SIG-M5 treated with dmso at 0.1 percent for 504 hours (cell line): ENCODE data around the gene OR5I1.
"Not testable (repeated sequence)": the region's sequence is repeated elsewhere in the genome, so short reads cannot be mapped to it uniquely, and the experiment has no call there.

ENCODE experiments used
- DNase-seq: peaks from one replicate; lab custom pipeline; 2025; ENCODE audit not compliant: unreplicated experiment; lab: John Stamatoyannopoulos, UW

Gene OR5I1

DNA sequence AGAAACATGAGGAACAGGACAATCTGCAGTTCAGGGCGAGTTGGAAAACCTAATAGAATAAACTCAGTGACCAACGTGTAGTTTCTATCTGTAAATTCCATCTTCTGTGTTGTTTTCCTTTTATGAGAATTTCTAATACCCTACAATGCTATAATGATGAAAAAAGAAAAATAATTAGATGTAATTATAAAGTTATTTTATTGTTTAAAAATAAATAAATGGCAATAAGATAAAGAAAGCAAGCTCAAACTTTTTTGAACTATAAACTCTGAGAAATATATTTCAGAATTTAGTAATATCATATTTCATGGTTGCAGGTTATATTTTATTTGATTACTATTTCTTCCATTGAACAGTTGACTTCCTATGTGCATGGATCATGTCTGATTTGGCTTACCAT is at the start of gene OR5I1:
TSS of gene OR5I1 (minus strand) at position 101 of the 400 bp plus-strand sequence. CDS start at position 101, 0 bp downstream.
- DNase-seq: no peak

DNA sequence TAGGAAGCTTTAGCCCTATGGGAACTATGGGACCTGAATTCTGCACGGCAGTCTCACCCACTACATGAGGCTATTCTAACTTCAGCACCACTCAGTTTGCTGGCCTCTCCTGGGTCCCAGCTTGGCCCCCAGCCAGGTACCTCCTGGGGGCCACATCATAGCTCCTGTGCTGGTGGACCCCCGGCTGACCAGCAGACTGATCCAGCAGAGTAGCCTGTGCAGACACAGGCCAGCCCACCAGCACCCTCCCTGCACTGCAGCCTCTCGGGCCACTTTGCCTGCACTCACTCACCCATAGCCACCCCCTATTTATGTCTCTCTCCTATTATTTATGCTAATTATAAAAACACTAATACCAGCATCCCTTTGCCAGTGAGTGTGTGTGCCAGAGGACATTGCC is 34.7 kb upstream of the OR5I1 start:
- no peak for DNase-seq

DNA sequence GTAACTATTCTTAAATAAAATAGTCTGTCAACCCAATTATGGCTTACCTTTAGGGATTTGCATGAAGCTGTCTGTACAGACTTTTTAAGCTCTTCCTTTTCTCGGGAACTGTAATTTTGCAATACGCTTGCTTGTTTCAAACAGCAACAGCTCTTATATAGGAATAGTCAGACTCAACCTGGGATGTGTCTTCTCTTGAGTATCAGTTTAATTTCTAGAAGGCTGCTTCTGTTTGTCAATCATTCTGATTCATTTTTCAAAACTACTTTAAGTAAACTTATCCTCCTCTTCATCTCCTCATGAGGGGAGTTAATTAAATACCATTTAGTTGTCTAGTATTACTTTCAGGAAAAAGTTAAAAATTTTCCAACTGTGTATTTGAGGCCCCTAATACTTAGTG is 33.6 kb upstream of the OR5I1 start, which contains the start of gene OR10AG1:
TSS of gene OR10AG1 (minus strand) at position 101 of the 400 bp plus-strand sequence. CDS start at position 63, 38 bp downstream.
- no peak for DNase-seq

DNA sequence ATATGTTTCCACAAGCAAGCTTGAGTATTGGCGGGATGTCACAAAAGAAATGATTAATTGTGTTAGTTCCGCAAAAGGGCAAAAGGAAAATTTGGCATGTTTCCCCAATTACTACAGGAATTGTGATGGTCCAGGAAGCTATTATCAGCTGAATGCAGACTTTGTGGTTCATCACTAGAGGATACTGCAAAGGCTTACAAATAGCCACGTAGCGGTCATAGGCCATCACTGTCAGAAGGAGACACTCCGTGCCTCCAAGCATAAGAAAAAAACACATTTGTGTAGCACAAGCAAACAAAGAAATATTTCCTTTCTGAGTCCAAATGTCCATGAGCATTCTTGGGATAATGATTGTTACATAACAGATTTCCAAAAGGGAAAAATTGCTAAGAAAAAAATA is 31.7 kb upstream of the OR5I1 start:
- no peak for DNase-seq

DNA sequence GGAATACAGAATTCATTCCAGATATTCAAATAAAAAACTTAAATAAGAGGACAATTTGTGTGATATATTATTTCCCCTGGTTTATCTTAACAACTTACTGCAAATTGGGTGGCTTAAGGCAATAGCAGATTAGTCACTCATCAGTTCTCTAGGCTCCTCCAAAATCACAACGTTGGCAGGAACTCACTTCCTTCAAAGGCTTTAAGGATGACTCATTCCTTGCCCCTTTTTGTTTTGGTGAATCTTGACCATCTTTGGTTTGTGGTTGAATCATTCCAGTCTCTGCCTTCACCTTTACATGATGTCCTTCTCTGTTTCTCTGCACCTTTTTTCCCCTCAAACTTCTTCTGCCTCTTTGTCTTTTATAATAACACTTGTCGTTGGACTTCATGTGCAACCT is 30.2 kb upstream of the OR5I1 start:
- no peak for DNase-seq

DNA sequence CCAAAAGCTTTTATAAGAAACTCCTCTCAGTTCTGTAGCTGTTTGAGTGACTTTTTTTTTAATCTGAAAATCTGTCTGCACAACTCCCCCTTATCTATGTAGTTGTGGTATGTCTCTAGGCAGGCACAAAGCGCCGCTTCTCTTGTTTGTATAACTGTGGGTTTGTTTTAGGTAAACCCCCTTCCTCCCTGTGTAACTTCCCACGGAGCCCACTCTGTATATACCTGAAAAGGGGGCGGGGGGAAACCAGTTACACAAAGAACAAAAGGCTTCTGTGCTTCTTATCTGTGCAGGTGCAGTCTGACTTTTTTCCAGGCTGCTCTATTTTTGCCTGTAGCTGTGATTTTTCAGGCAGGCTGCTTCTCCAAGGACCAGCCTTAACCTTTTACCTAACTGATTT is 20.3 kb upstream of the OR5I1 start:
- no peak for DNase-seq

DNA sequence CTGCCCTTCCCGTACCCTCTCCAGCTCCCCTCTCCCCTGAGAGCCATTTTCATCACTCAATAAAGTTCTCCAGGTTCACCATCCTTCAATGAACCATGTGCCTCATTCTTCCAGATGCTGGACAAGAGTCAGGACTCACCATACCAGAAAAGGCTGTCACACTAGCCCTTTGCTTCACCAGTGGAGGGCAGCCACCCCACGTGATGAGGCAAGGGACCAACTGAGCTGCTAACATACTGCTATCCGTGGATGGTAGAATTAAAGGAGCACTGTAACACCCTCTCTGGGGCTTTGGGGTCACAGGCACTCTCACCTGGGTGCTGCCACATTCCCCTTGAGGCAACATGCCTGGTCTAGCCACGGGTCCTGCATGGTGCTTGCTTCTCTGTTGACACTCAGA is 13.1 kb upstream of the OR5I1 start:
- DNase-seq: no peak

DNA sequence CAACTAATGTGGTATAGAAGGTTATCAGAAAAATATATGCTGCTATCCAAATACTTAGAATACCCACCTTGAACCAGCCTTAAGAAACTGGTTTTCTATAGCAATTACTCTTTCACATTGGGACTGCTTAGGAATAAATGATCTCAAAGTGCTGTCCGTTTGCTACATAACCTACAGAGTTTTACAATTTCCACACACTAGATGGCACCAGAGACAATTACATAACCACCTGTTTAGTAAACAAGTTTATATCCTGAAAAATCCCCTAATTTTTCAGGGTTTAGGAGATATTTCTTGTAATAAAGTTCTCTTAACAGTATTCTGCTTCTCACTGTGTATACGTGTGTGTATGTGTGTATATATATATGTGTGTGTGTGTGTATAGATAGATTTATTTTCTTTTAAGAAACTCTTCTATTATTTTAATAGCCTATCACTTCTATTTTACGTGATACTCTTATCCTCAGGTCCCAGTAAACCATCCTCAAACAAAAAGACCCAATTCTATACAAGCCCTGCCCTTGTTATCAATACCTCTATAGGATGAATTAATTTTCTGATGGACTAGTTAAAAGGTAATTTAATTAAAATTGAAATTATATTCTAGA is 6.7 kb upstream of the OR5I1 start:
- peak; percentile 32 for DNase-seq

DNA sequence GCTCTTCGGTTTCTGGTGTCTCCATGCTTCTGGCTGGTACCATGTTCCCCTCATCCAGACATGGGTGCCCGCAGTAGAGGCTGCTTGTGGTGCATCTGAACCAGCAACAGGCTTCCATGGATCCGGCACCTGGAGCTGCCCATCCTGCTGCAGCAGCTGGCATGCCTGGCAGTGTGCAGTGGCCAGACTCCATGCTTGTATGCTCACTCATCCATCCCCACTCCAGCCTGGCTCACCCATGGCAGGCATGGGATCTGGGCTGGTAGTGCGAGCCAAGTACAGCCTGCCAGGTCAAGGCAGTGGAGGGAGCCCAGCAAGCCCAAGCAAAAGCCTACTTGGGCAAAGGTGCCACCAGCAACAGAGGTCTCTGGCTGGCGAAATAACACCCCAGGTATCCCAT is 15.7 kb downstream of the OR5I1 start:
- DNase-seq: no peak

DNA sequence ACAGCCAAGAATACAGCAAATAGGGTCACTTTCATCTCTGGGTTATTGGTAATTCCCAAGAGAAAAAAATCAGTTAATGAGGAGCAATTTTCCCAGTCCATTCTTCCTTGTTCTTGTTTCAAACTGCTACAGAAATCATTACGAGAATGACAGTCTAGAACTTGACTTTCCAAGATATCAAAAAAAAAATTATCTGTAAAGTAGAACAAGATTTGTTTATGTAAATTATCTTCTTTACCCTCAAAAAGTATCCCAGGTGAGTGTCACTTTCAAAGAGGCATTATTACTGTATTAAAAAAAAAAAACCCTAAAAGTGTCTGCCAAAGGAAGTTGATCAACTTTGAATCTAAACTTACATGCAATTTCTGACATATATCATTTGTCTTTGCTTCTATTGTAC is 21.7 kb downstream of the OR5I1 start, which contains the start of gene OR5W2:
TSS of gene OR5W2 (minus strand) at position 101 of the 400 bp plus-strand sequence. CDS start at position 101, 0 bp downstream.
- DNase-seq: no peak

DNA sequence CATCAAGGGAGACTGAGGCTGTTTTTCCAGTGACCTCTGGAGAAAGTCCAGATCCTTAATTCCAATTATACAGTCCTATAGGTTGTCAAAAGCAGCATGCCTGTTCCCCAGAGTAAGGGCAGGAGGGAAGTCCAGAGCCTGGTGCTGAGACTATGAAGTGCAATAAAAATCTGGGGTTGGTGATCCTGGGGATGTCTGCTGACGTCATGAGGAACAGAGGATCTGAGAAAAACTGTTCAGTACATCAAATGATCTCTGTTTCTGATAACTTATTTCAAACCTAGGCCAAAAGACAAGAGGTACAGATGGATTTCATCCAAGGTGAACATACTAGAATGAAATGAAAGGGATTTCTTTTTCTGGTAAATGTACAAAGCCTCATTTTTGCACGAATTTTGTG is 33.9 kb downstream of the OR5I1 start:
- DNase-seq: no peak

DNA sequence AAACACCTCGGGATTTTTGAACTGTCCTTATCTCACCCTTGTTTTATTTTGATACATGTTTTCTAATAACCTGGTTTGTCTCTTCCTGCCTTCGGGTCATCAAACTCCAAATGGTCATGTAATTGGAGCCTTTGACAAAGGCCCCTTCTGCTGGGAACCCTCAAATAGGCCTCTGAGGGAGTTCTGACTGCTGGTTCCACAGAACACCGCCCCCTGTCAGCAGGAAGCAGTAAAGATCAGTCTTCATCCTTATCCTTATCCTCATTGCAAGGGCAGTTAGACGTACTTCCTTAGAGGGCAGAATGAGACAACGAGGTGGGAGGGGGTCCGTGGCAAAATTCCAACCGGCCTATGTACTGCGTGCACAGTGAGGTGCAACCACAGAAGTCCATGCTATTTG is 41.0 kb downstream of the OR5I1 start:
- DNase-seq: no peak

DNA sequence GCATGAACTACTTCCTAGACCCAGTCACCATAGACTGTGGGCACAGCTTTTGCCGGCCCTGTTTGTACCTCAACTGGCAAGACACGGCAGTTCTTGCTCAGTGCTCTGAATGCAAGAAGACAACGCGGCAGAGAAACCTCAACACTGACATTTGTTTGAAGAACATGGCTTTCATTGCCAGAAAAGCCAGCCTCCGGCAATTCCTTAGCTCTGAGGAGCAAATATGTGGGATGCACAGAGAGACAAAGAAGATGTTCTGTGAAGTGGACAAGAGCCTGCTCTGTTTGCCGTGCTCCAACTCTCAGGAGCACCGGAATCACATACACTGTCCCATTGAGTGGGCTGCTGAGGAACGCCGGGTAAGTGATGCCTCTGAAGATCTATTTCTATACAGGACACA is 50.7 kb downstream of the OR5I1 start:
- DNase-seq: not testable (repeated sequence)
